HEK293 (cell line): ENCODE measurements around the gene TMEM51.
A peak's percentile ranks its signal among the peaks of the same experiment; 100 is the strongest.

ENCODE experiments used
- GLI2 ChIP-seq: fragments of 450-650 bp; formaldehyde crosslinking; IDR thresholded peaks from 2 replicates; pipeline ENCODE4; 2017; ENCODE audit warnings: missing biosample characterization, missing genetic modification characterization, low read depth, borderline replicate concordance
- HOXA7 ChIP-seq: sonication (generic); formaldehyde crosslinking; IDR thresholded peaks from 2 replicates; pipeline ENCODE4 v1.8.1; 2022; ENCODE audit warnings: missing genetic modification reagents, borderline replicate concordance
- HOXC10 ChIP-seq: sonication (generic); formaldehyde crosslinking; IDR thresholded peaks from 2 replicates; pipeline ENCODE4 v1.8.1; 2023; ENCODE audit warnings: mild to moderate bottlenecking, missing genetic modification reagents
- KLF8 ChIP-seq: fragments of 450-650 bp; formaldehyde crosslinking; IDR thresholded peaks from 2 replicates; pipeline ENCODE4 v1.5.1; 2016; ENCODE audit warnings: missing biosample characterization, missing genetic modification characterization
- MEIS1 ChIP-seq: sonication (generic); formaldehyde crosslinking; IDR thresholded peaks from 2 replicates; pipeline ENCODE4 v1.8.1; 2022; ENCODE audit warnings: missing genetic modification reagents, mild to moderate bottlenecking, borderline replicate concordance
- PRDM2 ChIP-seq: fragments of 450-650 bp; formaldehyde crosslinking; IDR thresholded peaks from 2 replicates; pipeline ENCODE4 v1.5.1; 2016; ENCODE audit warnings: missing biosample characterization, missing genetic modification characterization, borderline replicate concordance
- SETDB1 ChIP-seq: IDR thresholded peaks from one replicate; pipeline ENCODE4 v1.6.1; 2017; ENCODE audit warnings: mild to moderate bottlenecking, low read length, moderate library complexity, mixed read lengths; ENCODE audit not compliant: insufficient read length
- TRIM28 ChIP-seq: IDR thresholded peaks from 2 replicates; pipeline ENCODE4 v1.6.1; 2011; ENCODE audit warnings: low read length, control low read depth, borderline replicate concordance
- TSHZ1 ChIP-seq: fragments of 450-650 bp; formaldehyde crosslinking; IDR thresholded peaks from 2 replicates; pipeline ENCODE4 v1.5.1; 2016; ENCODE audit warnings: missing biosample characterization, missing genetic modification characterization, borderline replicate concordance
- YY1 ChIP-seq: fragments of 450-650 bp; formaldehyde crosslinking; IDR thresholded peaks from 2 replicates; pipeline ENCODE4 v1.5.1; 2018; ENCODE audit warnings: missing biosample characterization, missing genetic modification characterization
- ZBTB17 ChIP-seq: fragments of 450-650 bp; formaldehyde crosslinking; IDR thresholded peaks from 2 replicates; pipeline ENCODE4 v1.5.1; 2016; ENCODE audit warnings: missing biosample characterization, missing genetic modification characterization
- ZEB2 ChIP-seq: fragments of 450-650 bp; formaldehyde crosslinking; IDR thresholded peaks from 2 replicates; pipeline ENCODE4 v1.5.1; 2016; ENCODE audit warnings: missing biosample characterization, missing genetic modification characterization
- ZNF335 ChIP-seq: fragments of 450-650 bp; formaldehyde crosslinking; conservative IDR thresholded peaks from 2 replicates; pipeline ENCODE4 v1.5.1; 2016; ENCODE audit warnings: missing biosample characterization, missing genetic modification characterization
- ZNF341 ChIP-seq: fragments of 450-650 bp; formaldehyde crosslinking; IDR thresholded peaks from 2 replicates; pipeline ENCODE4; 2016; ENCODE audit warnings: low read depth, missing biosample characterization, missing genetic modification characterization
- ZNF510 ChIP-seq: fragments of 450-650 bp; formaldehyde crosslinking; IDR thresholded peaks from 2 replicates; pipeline ENCODE4 v1.5.1; 2018; ENCODE audit warnings: mild to moderate bottlenecking, missing genetic modification characterization, missing biosample characterization; ENCODE audit not compliant: insufficient replicate concordance
- ZNF561 ChIP-seq: fragments of 450-650 bp; IDR thresholded peaks from 2 replicates; pipeline ENCODE4 v1.5.1; 2018; ENCODE audit warnings: missing biosample characterization, missing genetic modification characterization, borderline replicate concordance
- ZNF600 ChIP-seq: fragments of 450-650 bp; formaldehyde crosslinking; IDR thresholded peaks from 2 replicates; pipeline ENCODE4 v1.5.1; 2016; ENCODE audit warnings: missing biosample characterization, missing genetic modification characterization
- ZNF664 ChIP-seq: fragments of 450-650 bp; formaldehyde crosslinking; IDR thresholded peaks from 2 replicates; pipeline ENCODE4 v1.5.1; 2016; ENCODE audit warnings: missing biosample characterization, missing genetic modification characterization
- ZSCAN5A ChIP-seq: fragments of 450-650 bp; formaldehyde crosslinking; IDR thresholded peaks from 2 replicates; pipeline ENCODE4 v1.5.1; 2016; ENCODE audit warnings: missing biosample characterization, missing genetic modification characterization

The TMEM51 gene

GRCh38 chr1:15178571-15179484 lies 25.3 kb downstream of the TMEM51 start (continued):
- TF ChIP-seq PRDM2 (tag by site-specific recombination) (no peak), MEIS1 (CRISPR knock-in tag) (no peak), ZNF561 (no peak), TSHZ1 (tag by site-specific recombination) (peak; percentile 59; the same call in 1 of the 2 replicates), ZBTB17 (tag by site-specific recombination) (0 out of 2 replicates have a peak, but pooled peaks have one; percentile 48), YY1 (no peak), GLI2 (tag by site-specific recombination) (no peak), ZNF664 (tag by site-specific recombination) (no peak), KLF8 (tag by site-specific recombination) (no peak), SETDB1 (no peak), HOXC10 (CRISPR knock-in tag) (no peak), ZNF510 (tag by site-specific recombination) (no peak), ZEB2 (peak; percentile 95), TRIM28 (no peak), HOXA7 (CRISPR knock-in tag) (no peak), ZNF341 (tag by site-specific recombination) (no peak), ZNF335 (no peak), ZSCAN5A (tag by site-specific recombination) (no peak), ZNF600 (tag by site-specific recombination) (peak; percentile 71)
